Hepatocyte (in vitro differentiated cells): Measurements from ENCODE around the gene CBFA2T3.

Source experiments
- EZH2 ChIP-seq: fragments of 200-600 bp; sonication (generic); IDR thresholded peaks from 2 replicates; pipeline ENCODE4 v1.6.1; 2016; ENCODE audit warnings: antibody characterized with exemption, mild to moderate bottlenecking, borderline replicate concordance
- TF ChIP-seq, protein P1 (sequence below): fragments of 200-600 bp; sonication (generic); IDR thresholded peaks from 2 replicates; pipeline ENCODE4 v1.5.1; 2016; ENCODE audit warnings: antibody characterized with exemption, mild to moderate bottlenecking; ENCODE audit not compliant: poor library complexity

DNA sequence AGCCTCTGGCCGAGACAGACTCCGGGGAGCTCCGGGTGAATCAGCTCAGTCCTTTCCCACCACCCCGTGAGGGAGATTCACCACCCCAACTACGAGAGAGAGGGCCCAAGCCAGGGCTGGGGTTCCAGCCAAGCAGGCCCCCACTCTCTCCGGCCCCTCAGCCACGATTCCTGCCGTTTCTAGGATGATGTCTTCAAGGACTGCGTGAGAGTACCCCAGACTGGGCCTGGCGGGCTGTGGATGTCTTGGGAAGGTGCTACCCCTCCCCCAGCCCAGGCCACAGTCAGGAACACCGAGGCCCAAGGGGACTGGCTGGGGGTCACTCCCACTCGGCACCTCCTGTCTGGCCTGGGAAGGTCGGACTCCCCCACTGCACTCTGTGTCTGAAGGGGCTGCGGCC, 89.0 kb downstream of the CBFA2T3 start:
- TF ChIP-seq, protein P1, sequence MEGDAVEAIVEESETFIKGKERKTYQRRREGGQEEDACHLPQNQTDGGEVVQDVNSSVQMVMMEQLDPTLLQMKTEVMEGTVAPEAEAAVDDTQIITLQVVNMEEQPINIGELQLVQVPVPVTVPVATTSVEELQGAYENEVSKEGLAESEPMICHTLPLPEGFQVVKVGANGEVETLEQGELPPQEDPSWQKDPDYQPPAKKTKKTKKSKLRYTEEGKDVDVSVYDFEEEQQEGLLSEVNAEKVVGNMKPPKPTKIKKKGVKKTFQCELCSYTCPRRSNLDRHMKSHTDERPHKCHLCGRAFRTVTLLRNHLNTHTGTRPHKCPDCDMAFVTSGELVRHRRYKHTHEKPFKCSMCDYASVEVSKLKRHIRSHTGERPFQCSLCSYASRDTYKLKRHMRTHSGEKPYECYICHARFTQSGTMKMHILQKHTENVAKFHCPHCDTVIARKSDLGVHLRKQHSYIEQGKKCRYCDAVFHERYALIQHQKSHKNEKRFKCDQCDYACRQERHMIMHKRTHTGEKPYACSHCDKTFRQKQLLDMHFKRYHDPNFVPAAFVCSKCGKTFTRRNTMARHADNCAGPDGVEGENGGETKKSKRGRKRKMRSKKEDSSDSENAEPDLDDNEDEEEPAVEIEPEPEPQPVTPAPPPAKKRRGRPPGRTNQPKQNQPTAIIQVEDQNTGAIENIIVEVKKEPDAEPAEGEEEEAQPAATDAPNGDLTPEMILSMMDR: no peak
- no peak for TF ChIP-seq EZH2
